ENCODE measurements around the gene TMEM108. TPM values are rescaled to one million over a fixed set of nuclear protein-coding genes. Genes with fewer than 3 reads are reported as not detected.

Gene TMEM108
- polyA plus RNA-seq, 1 donor from 2014 or later, result 2.1 TPM

- Histone ChIP-seq H3K4me3 (ENCODE audit: low read length) (peak overlapping the region; percentile 4), H4K20me1 (ENCODE audit: insufficient read depth) (no peaks in the 10 kb centered on the region), H3K36me3 (ENCODE audit: insufficient read depth, low read length) (no peaks in the 10 kb centered on the region), H3F3A (ENCODE audit: insufficient read depth, low read length, poor library complexity, severe bottlenecking) (peaks cover 4% of the 10 kb centered on the region), H3K27me3 (ENCODE audit: insufficient read depth, low read depth, low read length) (no peaks in the 10 kb centered on the region), H3K27ac (ENCODE audit: low read length) (peak overlapping the region; percentile 2), H3K9me3 (ENCODE audit: low read length) (no peaks in the 10 kb centered on the region), H3K4me2 (ENCODE audit: low read length) (no peak overlapping the region), H2AFZ (ENCODE audit: low read depth, low read length) (no peak overlapping the region), H3K79me2 (replicated peaks; ENCODE audit: insufficient read depth, low read length) (no peaks in the 10 kb centered on the region), H3K9me2 (ENCODE audit: insufficient read depth, low read length) (no peaks in the 10 kb centered on the region), H3K9ac (ENCODE audit: low read length) (no peak overlapping the region)
- TF ChIP-seq POLR2AphosphoS5 (IDR thresholded peaks at IDR 0.05), result no peak
Measured at GRCh38 chr3:133211856-133212255, 173.7 kb downstream of the TMEM108 start.

GRCh38 chr3:133213937-133214336 is 175.7 kb downstream of the TMEM108 start:
- Histone ChIP-seq H3K27ac (ENCODE audit: low read length) (no peak overlapping the region), H3K9me3 (ENCODE audit: low read length) (no peaks in the 10 kb centered on the region), H3K79me2 (replicated peaks; ENCODE audit: insufficient read depth, low read length) (no peaks in the 10 kb centered on the region), H3K4me2 (ENCODE audit: low read length) (no peak overlapping the region), H3F3A (ENCODE audit: insufficient read depth, low read length, poor library complexity, severe bottlenecking) (peaks cover 4% of the 10 kb centered on the region), H2AFZ (ENCODE audit: low read depth, low read length) (no peak overlapping the region), H4K20me1 (ENCODE audit: insufficient read depth) (no peaks in the 10 kb centered on the region), H3K4me3 (ENCODE audit: low read length) (no peak overlapping the region), H3K36me3 (ENCODE audit: insufficient read depth, low read length) (no peaks in the 10 kb centered on the region), H3K9me2 (ENCODE audit: insufficient read depth, low read length) (no peaks in the 10 kb centered on the region), H3K9ac (ENCODE audit: low read length) (no peak overlapping the region), H3K27me3 (ENCODE audit: insufficient read depth, low read depth, low read length) (no peaks in the 10 kb centered on the region)
- TF ChIP-seq REST (IDR thresholded peaks at IDR 0.05; ENCODE audit: borderline replicate concordance) (no peak), MXI1 (conservative IDR thresholded peaks at IDR 0.05; ENCODE audit: poor library complexity, severe bottlenecking) (no peak), CTCF (IDR thresholded peaks at IDR 0.05; ENCODE audit: poor library complexity, severe bottlenecking) (no peak), TAF1 (IDR thresholded peaks at IDR 0.05; ENCODE audit: low read depth) (no peak), EP300 (conservative IDR thresholded peaks at IDR 0.05; ENCODE audit: poor library complexity, severe bottlenecking) (no peak), SMC3 (conservative IDR thresholded peaks at IDR 0.05; ENCODE audit: poor library complexity) (no peak), POLR2AphosphoS5 (IDR thresholded peaks at IDR 0.05) (no peak), RAD21 (conservative IDR thresholded peaks at IDR 0.05) (no peak), EZH2 (IDR thresholded peaks at IDR 0.05; ENCODE audit: borderline replicate concordance, insufficient read depth, low read length, poor library complexity, severe bottlenecking) (no peak)

- H3F3A ChIP-seq (ENCODE audit: insufficient read depth, low read length, poor library complexity, severe bottlenecking), result no peaks in the 10 kb centered on the region
- H2AFZ ChIP-seq (ENCODE audit: low read depth, low read length), result no peak overlapping the region
- no peaks in the 10 kb centered on the region for H3K27me3 ChIP-seq (ENCODE audit: insufficient read depth, low read depth, low read length)
- no peaks in the 10 kb centered on the region for H3K79me2 ChIP-seq (replicated peaks; ENCODE audit: insufficient read depth, low read length)
- no peaks in the 10 kb centered on the region for H3K36me3 ChIP-seq (ENCODE audit: insufficient read depth, low read length)
- no peaks in the 10 kb centered on the region for H3K9me2 ChIP-seq (ENCODE audit: insufficient read depth, low read length)
- TF ChIP-seq SMC3 (conservative IDR thresholded peaks at IDR 0.05; ENCODE audit: poor library complexity) (no peak), MXI1 (conservative IDR thresholded peaks at IDR 0.05; ENCODE audit: poor library complexity, severe bottlenecking) (no peak), EP300 (conservative IDR thresholded peaks at IDR 0.05; ENCODE audit: poor library complexity, severe bottlenecking) (no peak), CTCF (IDR thresholded peaks at IDR 0.05; ENCODE audit: poor library complexity, severe bottlenecking) (no peak)
- no peak overlapping the region for H3K9ac ChIP-seq (ENCODE audit: low read length)
- peaks cover 7% of the 10 kb centered on the region for H3K9me3 ChIP-seq (ENCODE audit: low read length)
- H4K20me1 ChIP-seq (ENCODE audit: insufficient read depth), result no peaks in the 10 kb centered on the region
- H3K27ac ChIP-seq (ENCODE audit: low read length), result no peak overlapping the region
- no peak overlapping the region for H3K4me2 ChIP-seq (ENCODE audit: low read length)
- H3K4me3 ChIP-seq (ENCODE audit: low read length), result no peak overlapping the region
Measured at GRCh38 chr3:133227813-133228212, 189.6 kb downstream of the TMEM108 start.

Measured in neural cell (in vitro differentiated cells).